Measurements from ENCODE around the gene RTCA.
"Not testable (repeated sequence)": the region's sequence is repeated elsewhere in the genome, so short reads cannot be mapped to it uniquely, and the experiment has no call there.

RTCA gene

DNA sequence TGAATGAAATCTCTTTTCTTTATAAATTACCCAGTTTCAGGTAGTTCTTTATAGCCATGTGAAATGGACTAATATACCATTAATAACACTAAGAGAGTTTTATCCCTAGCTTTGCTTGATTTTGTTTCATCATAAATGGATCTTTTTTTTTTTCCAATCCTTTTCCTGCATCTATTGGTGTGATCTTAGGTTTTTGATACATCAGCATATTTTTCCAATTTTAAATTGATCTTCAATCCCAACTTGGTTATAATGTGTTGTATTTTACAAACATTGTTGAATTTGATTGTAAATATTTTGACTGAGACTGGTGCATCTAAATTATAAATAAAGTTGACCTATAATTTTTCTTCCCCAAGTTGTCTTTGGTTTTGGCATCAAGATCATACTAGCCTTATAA lies 4.3 kb upstream of the RTCA start:
- DNase-seq = no peak

DNA sequence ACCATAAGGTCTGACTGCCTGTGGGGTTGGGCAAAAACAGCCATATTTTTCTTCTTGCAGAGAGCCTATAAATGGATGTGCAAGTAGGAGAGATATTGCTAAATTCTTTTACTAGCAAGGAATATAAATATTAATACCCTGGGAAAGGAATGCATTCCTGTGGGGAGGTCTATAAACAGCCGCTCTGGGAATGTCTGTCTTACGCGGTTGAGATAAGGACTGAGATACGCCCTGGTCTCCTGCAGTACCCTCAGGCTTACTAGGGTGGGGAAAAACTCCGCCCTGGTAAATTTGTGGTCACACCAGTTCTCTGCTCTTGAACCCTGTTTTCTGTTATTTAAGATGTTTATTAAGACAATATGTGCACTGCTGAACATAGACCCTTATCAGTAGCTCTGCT lies 1.9 kb upstream of the RTCA start:
- DNase-seq = not testable (repeated sequence)

DNA sequence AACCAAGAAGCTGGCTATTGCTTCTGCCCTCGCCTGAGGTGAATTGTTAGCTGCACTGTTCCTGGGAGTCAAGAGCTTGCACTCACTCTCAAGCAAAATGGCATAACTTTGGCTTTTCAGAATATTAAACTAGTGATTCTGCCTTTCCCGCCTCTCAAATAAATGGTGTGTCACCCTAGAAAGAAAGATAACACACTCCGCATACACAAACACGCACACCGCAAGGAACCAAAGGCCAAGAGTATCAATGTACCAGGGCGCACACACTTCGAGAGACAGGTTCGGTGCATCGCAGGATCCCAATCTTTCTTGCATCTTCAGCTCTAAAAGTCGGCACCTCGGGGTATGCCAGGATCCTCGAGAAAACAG lies 470 bp upstream of the RTCA start:
- DNase-seq = no peak

DNA sequence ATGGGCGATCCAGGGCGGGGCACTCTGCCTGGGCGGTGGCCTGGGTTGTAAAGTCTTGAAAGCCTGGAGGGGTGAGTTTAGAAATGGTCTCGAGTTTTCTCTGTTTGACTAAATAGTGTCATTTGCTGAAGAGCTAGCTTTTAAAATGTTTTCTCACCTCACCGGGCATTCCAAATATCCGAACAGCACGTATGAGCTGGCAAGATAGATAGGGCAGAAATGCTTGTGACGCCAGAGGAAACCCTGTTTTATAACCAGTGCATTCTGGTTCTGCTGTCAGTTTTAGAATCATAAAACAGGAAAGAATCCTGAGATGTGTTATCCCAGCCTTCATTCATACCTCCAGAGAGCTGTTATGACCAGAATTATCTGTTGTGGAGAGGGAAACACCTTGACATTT lies 725 bp downstream of the RTCA start:
- no peak for DNase-seq

DNA sequence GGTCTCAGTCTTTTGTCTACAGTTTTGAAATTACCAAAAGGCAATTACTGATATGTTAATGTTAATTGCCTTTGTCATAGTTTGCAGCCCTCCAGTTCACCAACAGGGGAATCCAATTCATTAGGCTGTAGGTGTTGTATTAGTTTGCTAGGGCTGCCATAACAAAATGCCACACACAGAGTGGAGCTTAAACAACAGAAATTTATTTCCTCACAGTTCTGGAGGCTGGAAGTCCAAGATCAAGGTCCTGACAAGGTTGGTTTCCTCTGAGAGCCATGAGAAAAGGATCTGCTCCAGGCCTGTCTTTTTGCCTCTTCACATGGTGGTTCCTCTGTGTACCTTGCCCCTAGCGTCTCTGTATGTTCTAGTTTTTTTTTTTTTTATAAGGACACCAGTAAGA lies 1.3 kb downstream of the RTCA start:
- DNase-seq = no peak

DNA sequence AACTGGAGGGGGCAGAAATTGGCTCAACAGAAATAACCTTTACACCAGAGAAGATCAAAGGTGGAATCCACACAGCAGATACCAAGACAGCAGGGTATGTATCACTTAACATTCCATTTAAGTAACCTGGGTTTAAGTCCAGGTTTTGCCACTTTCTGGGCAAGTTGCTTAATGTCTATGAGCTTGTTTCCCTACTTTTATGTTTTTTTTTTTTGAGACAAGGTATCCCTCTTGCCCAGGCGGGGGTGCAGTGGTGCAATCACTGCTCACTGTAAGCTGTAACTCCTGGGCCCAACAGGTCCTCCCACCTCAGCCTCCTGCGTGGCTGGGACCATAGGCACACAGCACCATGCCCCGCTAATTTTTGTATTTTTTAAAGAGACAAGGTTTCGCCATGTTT lies 2.2 kb downstream of the RTCA start:
- DNase-seq = no peak

DNA sequence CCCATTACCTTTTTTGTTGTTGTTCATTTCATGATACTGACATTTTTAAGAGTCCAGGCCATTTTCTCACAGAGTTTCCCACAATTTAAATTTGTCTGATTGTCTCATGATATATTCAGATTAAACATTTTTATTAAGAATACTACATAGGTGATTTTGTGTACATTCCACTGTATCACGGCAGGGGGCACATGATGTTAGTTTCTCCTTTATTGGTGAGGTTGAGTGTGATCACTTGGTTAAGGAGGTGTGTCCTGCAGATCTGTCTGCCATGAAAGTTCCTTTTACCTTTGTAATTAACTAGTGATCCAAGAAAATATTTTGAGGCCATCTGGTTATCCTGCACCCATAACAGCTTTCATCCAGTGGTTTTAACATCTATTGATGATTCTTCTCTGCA lies 11.8 kb downstream of the RTCA start:
- DNase-seq = no peak

DNA sequence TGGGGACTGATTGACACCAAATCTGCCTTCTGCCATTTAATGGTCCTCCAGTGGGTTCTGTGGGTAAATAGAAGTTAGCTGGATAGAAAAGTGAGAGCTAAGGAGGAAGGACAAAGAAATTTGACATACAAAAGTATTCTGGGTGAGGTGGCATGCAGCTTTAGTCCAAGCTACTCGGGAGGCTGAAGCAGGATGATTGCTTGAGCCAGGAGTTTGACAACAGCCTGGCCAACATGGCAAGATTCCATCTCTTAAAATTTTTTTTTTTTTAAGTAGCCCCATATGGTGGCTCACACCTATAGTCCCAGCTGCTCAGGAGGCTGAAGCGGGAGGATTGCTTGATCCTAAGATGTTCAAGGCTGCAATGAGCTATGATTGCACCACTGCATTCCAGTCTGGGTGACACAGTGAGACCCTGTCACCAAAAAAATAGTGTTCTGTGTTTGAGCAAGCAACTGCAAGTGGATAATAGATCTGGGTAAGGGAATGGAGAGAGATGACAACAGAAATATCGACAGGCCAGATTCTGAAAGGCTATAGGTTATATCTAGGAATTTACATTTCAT lies 13.4 kb downstream of the RTCA start:
- DNase-seq = no peak

DNA sequence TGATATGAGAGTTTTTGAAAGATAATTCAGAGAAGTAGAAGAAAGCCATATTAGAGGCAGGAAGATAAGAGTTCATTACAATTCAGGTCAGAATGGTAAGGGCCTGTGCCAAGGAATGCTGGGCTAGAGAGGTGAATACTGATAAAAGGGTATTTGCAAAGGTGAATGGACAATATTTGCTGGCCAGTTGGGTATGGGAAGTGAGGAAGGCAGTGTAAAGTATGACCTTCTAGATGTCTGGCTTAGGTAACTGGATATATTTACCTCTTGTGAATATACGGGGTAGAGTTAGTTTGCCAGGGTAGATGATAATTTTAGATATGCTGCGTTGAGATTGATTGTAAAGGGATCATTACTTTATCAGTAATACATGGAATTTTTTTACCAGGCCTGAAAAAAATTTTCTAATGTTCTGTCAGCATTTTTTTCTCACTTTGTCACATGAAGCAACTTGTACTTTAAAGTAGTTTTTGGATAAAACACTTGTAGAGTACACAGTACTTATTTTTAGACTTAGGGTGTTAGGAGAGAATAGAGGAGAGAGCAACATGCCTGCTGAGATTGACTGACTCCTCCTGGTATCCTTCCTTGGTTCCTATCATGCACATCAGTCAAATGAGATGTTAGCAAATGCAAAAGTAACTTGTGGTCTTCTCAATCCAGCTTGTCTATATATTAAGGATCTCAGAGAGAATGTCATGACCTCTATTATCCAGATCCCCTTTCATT lies 14.1 kb downstream of the RTCA start:
- no peak for DNase-seq

DNA sequence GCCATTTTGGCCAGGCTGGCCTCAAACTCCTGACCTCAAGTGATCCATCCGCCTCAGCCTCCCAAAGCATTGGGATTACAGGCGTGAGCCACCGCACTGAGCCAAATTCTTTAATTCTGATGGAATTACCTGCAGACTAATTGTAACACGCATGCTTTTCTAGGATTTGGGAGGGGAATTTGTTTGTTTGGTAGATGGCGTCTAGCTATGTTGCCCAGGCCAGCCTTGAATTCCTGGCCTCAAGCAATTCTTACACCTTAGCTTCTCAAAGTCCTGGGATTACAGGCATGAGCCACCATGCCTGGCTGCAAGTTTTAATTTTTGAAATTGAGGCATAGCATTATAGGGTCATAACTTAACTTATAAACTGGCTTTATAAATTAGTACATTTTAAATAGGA lies 18.6 kb downstream of the RTCA start:
- DNase-seq = no peak

DNA sequence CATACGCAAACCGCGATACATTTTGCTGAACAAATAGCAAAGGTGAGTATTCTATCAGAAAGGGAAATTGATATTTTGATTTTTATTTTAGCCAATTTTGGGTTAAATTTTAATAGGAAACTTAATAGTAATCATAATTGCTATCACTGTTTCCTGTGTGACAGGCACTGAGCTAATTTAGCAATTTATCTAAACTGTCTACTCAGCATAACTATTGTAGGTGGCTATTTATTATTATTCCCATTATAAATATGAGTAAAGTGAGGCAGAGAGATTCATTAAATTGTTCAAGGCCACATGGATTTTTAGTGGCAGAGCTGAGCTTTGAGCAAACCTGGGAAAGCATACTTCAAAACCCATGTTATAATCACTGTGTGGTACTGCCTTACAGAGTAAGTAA lies 21.1 kb downstream of the RTCA start:
- no peak for DNase-seq

DNA sequence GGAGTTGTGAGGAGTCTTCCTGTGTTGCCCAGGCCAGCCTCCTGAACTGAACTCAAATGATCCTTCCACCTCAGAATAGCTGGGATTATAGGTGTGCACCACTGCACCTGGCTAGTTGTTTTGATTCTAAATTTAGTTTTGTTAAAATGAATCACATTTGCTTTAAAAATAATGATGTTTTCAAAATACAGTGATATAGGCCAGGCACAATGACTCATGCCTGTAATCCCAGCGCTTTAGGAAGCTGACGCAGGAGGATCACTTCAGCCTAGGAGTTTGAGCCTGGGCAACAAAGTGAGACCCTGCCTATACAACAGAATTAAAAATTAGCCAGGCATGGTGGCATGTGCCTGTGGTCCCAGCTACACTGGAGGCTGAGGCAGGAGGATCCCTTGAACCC lies 24.3 kb downstream of the RTCA start:
- DNase-seq = no peak

DNA sequence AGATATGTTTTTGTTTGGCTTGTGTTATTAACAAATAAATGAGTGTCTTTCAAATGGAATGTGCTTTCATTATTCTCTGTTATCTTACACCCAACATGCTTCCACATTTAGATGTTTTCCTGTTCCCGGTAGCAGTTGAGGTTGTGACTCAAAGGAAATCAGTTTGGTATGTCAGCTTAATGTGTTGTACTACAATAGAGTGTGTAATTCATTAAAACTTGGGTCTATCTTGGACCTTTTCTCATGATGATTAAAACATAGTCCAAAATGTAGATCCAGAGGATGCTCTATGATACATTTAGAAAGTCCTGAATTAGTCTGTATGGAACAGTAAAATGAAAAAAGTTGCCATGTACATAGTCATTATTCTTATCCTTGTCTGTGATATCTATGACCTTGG lies 26.7 kb downstream of the RTCA start:
- no peak for DNase-seq

DNA sequence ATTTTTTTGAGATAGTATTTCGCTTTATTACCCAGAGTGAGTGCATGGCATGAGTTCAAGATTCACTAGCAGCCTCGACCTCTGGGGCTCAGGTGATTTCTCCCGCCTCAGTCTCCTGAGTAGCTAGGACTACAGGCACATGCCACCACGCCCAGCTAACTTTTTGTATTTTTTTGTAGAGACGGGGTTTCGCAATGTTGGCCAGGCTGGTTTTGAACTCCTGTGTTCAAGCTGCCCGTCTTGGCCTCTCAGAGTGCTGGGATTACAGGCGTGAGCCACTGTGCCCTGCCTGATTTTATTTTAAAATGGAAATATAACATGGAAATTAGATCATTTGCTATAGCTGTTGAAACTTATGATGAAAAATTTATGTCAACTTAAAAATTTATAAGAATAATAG lies 30.1 kb downstream of the RTCA start:
- no peak for DNase-seq

DNA sequence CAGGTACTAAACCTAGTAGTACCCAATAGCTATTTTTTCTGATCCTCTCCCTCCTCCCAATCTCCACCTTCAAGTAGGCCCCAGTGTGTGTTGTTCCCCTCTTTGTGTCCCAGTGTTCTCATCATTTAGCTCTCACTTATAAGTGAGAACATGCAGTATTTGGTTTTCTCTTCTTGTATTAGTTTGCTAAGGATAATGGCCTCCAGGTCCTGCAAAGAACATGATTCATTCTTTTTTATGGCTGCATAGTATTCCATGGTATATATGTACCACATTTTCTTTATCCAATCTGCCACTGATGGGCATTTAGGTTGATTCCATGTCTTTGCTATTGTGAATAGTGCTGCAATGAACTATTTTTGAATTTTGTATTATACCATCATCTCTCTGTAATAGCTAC lies 31.0 kb downstream of the RTCA start:
- DNase-seq = not testable (repeated sequence)

DNA sequence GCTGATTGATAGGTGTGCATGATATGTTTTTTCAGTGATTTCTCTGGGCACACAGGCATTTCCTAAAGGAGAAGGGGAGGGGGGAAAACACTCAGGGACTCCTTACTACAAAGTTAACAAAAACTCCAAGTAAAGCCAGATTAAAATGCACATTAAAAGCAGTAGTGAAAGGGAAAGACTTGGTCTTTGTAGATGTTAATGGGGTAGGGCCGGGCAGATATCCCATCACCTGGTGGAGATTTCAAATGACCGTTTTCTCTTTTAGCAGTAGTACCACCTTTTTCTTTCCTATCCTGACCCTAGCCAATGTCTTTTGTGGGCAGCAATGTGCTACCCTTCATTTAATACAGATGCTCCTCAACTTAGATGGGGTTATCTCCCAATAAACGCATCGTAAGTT lies 32.5 kb downstream of the RTCA start:
- no peak for DNase-seq

DNA sequence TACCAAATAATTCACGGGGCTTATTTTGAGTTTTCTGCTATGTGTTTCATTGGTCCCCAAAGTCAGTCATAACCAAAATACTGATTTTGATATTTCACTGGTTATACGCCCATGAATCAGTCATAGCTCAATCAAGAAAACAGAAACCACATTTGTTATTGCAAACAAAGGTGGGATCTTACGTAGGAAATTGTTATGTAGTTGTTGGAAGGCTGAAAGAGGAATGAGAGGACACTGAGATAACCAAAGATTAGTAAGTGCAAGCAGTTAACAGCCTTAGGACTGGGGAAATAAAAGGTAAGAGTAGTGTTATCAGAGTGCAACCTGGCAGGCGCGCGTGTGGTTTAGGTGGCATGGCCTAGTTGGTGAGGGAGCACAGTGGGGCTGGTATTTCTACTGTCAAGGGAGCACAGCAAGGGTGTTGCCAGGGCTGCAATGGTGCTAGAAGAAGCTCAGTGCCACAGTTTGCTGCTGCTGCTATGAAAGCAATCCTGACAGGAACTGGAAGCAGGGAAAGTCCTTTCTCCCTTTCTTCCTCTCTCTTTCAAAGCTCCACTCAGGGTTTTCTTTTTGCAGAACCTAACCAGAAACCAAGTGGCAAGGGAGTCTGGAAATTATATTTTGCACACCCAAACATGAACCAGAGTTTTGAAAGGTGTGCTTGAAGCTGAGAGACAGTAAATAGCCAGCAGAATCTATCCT lies 33.7 kb downstream of the RTCA start:
- DNase-seq = no peak

DNA sequence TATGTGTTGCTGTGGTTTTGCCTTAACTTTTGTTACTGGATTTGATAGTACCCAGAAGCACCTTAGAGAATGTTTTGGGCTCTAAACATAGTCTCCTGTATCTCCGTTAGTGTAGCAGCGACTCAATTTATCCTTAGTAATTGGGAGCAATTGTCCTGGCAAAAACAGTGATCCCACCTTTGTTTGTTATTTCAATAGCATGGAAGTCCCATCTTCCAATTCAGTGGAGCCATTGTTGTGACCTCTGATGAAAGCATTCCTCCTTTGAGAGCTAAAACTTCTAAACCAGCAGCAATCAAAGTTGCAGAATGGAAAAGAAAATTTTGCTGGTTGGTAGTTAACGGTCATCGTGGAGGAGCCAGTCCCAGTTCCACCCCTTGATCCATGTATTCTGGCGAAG lies 34.7 kb downstream of the RTCA start:
- DNase-seq = no peak

DNA sequence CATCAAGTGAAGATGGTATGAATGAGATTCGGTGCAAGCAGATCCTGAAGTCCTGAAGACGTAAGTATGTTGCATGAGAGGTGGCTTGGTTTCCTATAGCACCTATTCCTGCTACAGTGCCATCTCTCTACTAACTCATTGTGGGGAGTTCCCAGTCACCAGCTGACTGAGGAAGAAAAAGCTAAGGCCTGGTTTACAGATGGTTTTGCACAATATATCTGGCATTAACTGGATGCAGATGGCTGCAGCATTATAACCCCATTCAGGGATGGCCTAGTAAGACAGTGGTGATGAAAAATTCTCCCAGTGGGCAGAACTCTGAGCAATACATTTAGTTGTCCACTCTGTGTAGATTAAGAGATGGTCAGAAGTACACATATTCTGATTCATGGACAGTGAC lies 36.7 kb downstream of the RTCA start:
- no peak for DNase-seq

DNA sequence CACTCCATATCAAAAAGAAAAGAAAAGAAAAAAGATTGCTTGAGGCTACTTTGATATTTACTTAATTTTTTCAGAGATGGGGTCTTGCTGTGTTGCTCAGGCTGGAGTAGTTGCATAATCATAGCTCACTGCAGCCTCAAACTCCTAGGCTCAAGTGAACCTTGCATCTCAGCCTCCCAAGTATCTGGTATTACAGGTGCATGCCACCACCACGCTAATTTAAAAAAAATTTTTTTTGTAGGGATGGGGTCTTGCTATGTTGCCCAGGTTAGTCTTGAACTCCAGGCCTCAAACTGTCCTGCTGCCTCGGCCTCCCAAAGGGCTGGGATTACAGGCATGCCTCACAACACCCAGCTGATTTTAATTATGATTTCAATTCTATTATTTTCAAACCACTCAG lies 38.2 kb downstream of the RTCA start:
- DNase-seq = no peak

DNA sequence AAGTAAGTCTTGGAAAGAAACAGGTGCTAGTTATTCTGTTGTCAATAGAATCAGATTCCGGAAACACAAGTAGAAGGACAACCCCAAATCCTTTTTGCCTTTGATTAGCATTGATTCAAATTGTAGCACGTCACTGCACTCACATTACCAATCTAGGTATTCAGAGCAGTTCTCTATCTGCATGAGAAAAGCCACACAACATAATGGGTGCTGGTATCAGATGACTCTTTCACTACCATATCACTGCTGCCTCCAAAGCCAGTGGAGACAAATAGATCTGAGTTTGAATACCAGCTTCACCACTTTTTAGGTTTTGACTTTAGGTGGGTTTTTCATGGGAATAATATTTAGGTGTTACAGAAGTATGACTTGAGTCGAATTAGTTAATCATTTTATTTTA lies 38.9 kb downstream of the RTCA start:
- DNase-seq = no peak

DNA sequence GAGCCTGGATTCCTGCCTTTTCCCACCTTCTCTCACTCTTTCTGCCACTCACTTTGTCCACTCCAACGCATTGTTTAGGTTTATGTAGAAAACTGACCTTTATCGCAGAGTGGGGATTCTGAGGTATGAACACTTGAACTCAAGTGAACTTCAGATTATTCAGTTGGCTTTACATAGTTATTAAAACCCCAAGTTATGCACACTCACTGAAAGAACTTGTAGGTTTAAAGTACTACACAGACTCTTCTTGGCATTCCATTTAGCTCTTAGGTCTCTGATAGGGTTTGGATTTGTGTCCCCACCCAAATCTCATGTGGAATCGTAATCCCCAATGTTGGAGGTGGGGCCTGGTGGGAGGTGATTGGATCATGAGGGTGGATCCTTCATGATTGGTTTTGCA lies 39.9 kb downstream of the RTCA start:
- no peak for DNase-seq

DNA sequence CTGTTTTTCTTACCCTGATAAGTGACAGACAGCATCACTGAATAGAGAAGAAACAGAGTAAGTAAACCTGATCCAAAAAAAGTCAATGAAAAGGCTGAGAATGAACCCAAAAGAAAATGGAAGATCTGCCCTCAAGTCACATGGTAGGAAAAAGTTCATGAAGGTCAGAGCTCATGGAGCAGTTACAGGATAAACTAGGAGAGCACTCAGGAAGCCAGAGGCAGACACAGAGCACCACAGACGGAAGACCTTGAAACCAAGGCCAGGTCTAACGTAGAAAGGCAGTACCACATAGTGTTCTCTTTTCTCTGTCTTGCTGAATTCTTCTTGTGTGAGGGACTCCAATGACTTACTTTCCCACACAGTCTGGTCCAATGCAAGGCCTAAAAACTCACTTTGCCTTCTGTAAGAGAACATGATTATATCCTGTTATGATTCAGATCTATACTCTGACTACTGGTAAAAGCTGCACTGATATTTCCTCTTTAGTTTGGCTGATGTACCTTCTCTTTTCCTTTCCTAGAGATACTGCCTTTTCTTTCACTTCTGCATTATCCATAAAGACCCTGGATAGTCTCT lies 40.8 kb downstream of the RTCA start:
- no peak for DNase-seq

DNA sequence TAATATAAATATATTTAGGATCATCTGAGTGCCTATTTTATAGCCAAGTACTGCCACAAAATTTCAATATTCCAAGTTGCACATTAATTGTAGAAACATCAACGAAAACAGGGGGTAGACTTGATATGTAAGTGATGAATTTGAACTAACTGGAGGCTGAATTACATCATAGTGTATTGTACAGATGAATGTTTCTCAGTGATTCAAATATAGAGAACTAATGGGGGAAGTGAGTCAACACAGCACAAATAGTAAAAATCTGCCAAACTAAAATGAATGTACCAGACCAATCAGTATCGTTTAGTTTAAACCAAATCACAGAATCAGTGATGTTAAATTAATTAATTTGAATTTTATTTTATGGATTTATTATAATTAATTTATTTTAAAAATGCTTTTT lies 42.8 kb downstream of the RTCA start:
- no peak for DNase-seq
